Stimulated activated CD8-positive, alpha-beta memory T cell treated with anti-CD3 and anti-CD28 coated beads, Interleukin-7, amount 100 ng/mL, for 1 hour (primary cell): ENCODE results near the gene ASTN2.

Source experiments
- DNase-seq, 2 donors: peaks; one replicate each; pipeline ENCODE4 v3.0.0-alpha.2; 2020; ENCODE audit warnings: low read depth in 2 of 2

The ASTN2 gene

GRCh38 chr9:116564266-116564793 is 850.5 kb downstream of the ASTN2 start:
- no peak for DNase-seq

- no peak for DNase-seq
Observed at GRCh38 chr9:116558818-116559540, 855.9 kb downstream of the ASTN2 start.

GRCh38 chr9:116558035-116558434 is 856.8 kb downstream of the ASTN2 start:
- DNase-seq = no peak

GRCh38 chr9:116555556-116556155 is 859.2 kb downstream of the ASTN2 start:
- DNase-seq = no peak

- no peak for DNase-seq
Observed at GRCh38 chr9:116555119-116555518, 859.7 kb downstream of the ASTN2 start.

GRCh38 chr9:116550696-116551436 is 864.0 kb downstream of the ASTN2 start:
- DNase-seq = no peak

GRCh38 chr9:116549786-116550660 is 864.8 kb downstream of the ASTN2 start:
- DNase-seq = no peak

- no peak for DNase-seq
Observed at GRCh38 chr9:116549061-116549664, 865.7 kb downstream of the ASTN2 start.

GRCh38 chr9:116547729-116548426 is 867.0 kb downstream of the ASTN2 start:
- DNase-seq = no peak

- DNase-seq = no peak
Observed at GRCh38 chr9:116546711-116547581, 867.9 kb downstream of the ASTN2 start.

GRCh38 chr9:116544896-116545295 is 870.0 kb downstream of the ASTN2 start:
- no peak for DNase-seq

- no peak for DNase-seq
Observed at GRCh38 chr9:116543731-116544400, 871.0 kb downstream of the ASTN2 start.

- no peak for DNase-seq
Observed at GRCh38 chr9:116541402-116541801, 873.5 kb downstream of the ASTN2 start.

GRCh38 chr9:116539549-116539948 is 875.3 kb downstream of the ASTN2 start:
- DNase-seq = no peak

GRCh38 chr9:116525611-116526010 is 889.2 kb downstream of the ASTN2 start:
- DNase-seq = no peak

GRCh38 chr9:116524778-116525470 is 889.9 kb downstream of the ASTN2 start:
- no peak for DNase-seq

GRCh38 chr9:116520218-116520617 is 894.6 kb downstream of the ASTN2 start:
- no peak for DNase-seq

- no peak for DNase-seq
Observed at GRCh38 chr9:116516456-116516855, 898.4 kb downstream of the ASTN2 start.
